Liver (tissue), 9 donors: ENCODE data around the gene TEX2. TPM values are rescaled to one million over a fixed set of nuclear protein-coding genes. Genes with fewer than 3 reads are reported as not detected.

ENCODE experiments used
- DNase-seq: peaks from one replicate; pipeline ENCODE4 v3.0.0-alpha.2; 2017; ENCODE audit warnings: low spot score
- H3K27ac ChIP-seq, 2 donors: one replicate each; pipeline ENCODE4 v1.7.0; 2013; ENCODE audit warnings: inconsistent platforms in 2 of 2, low read length in 2 of 2, control low read depth in 1 of 2, low read depth in 1 of 2, mild to moderate bottlenecking in 1 of 2
- H3K27me3 ChIP-seq, 4 donors: one replicate each; pipeline versions ENCODE4 v1.6.1 to v1.7.0; 2013; ENCODE audit warnings: low read length in 3 of 4, inconsistent platforms in 1 of 4, mild to moderate bottlenecking in 1 of 4, moderate library complexity in 1 of 4; ENCODE audit not compliant: control insufficient read depth in 4 of 4, insufficient read depth in 4 of 4
- H3K36me3 ChIP-seq, 4 donors: one replicate each; pipeline versions ENCODE4 v1.6.1 to v1.7.0; 2013; ENCODE audit warnings: low read length in 3 of 4, mild to moderate bottlenecking in 3 of 4, low read depth in 1 of 4, moderate library complexity in 1 of 4; ENCODE audit not compliant: control insufficient read depth in 4 of 4, insufficient read depth in 3 of 4
- H3K4me1 ChIP-seq, 4 donors: one replicate each; pipeline versions ENCODE4 v1.6.1 to v1.7.0; 2013; ENCODE audit warnings: low read length in 3 of 4, mild to moderate bottlenecking in 3 of 4, moderate library complexity in 1 of 4; ENCODE audit not compliant: control insufficient read depth in 4 of 4, insufficient read depth in 4 of 4
- H3K4me3 ChIP-seq, 3 donors: one replicate each; pipeline versions ENCODE4 v1.6.1 to v1.7.0; 2013; ENCODE audit warnings: low read length in 3 of 3, control low read depth in 1 of 3, low read depth in 1 of 3, mild to moderate bottlenecking in 1 of 3
- H3K9ac ChIP-seq, 2 donors: one replicate each; pipeline ENCODE4 v1.7.0; 2013; ENCODE audit warnings: low read length in 2 of 2, mild to moderate bottlenecking in 2 of 2, moderate library complexity in 2 of 2, control low read depth in 1 of 2, low read depth in 1 of 2
- H3K9me3 ChIP-seq, 4 donors: one replicate each; pipeline versions ENCODE4 v1.6.1 to v1.7.0; 2013; ENCODE audit warnings: low read length in 3 of 4; ENCODE audit not compliant: control insufficient read depth in 4 of 4
- EGR1 ChIP-seq, 2 donors: IDR thresholded peaks; 2 replicates each; pipeline ENCODE4 v1.6.1; 2016 to 2018; ENCODE audit warnings: antibody characterized with exemption in 2 of 2, low read depth in 2 of 2
- FOXA1 ChIP-seq: IDR thresholded peaks from 2 replicates; pipeline ENCODE4 v1.6.1; 2016; ENCODE audit warnings: antibody characterized with exemption
- FOXA2 ChIP-seq: IDR thresholded peaks from 2 replicates; pipeline ENCODE4 v1.6.1; 2016; ENCODE audit warnings: antibody characterized with exemption
- GABPA ChIP-seq, 2 donors: IDR thresholded peaks in 1 of 2; conservative IDR thresholded peaks in 1 of 2; 2 replicates each; pipeline ENCODE4 v1.6.1; 2016; ENCODE audit warnings: antibody characterized with exemption in 2 of 2, mild to moderate bottlenecking in 1 of 2, moderate library complexity in 1 of 2
- HNF4A ChIP-seq, 2 donors: conservative IDR thresholded peaks; 2 replicates each; pipeline ENCODE4 v1.6.1; 2016; ENCODE audit warnings: antibody characterized with exemption in 2 of 2, mild to moderate bottlenecking in 2 of 2
- HNF4G ChIP-seq: IDR thresholded peaks from 2 replicates; pipeline ENCODE4 v1.6.1; 2016; ENCODE audit warnings: antibody characterized with exemption
- JUND ChIP-seq, 2 donors: IDR thresholded peaks; 2 replicates each; pipeline ENCODE4 v1.6.1; 2016; ENCODE audit warnings: antibody characterized with exemption in 2 of 2
- NR2F2 ChIP-seq: IDR thresholded peaks from 2 replicates; pipeline ENCODE4 v1.6.1; 2016; ENCODE audit warnings: antibody characterized with exemption
- RAD21 ChIP-seq, 2 donors: IDR thresholded peaks; 2 replicates each; pipeline ENCODE4 v1.6.1; 2016; ENCODE audit warnings: antibody characterized with exemption in 2 of 2, mild to moderate bottlenecking in 2 of 2
- RXRA ChIP-seq, 2 donors: IDR thresholded peaks; 2 replicates each; pipeline ENCODE4 v1.6.1; 2017 to 2018; ENCODE audit warnings: antibody characterized with exemption in 2 of 2, mild to moderate bottlenecking in 1 of 2
- SP1 ChIP-seq: IDR thresholded peaks from 2 replicates; pipeline ENCODE4 v1.6.1; 2018; ENCODE audit warnings: antibody characterized with exemption, mild to moderate bottlenecking
- TAF1 ChIP-seq: conservative IDR thresholded peaks from 2 replicates; pipeline ENCODE4 v1.6.1; 2016; ENCODE audit warnings: antibody characterized with exemption, mild to moderate bottlenecking
- YY1 ChIP-seq: IDR thresholded peaks from 2 replicates; pipeline ENCODE4 v1.6.1; 2016; ENCODE audit warnings: antibody characterized with exemption, mild to moderate bottlenecking
- WGBS: extraction: QIAGEN DNeasy Blood & Tissue Kit; methylation state at CpG from one replicate; pipeline ENCODE4 v1.1.7; 2013; 5-methylcytosine and 5-hydroxymethylcytosine counted together
- polyA plus RNA-seq, 2 donors: library from polyadenylated mRNA; stranded (reverse) in 1 of 2; unstranded in 1 of 2; fragments of 200-250 nt in 1 of 2; fragments of >200 nt in 1 of 2; fragmentation: Nextera tagmentation in 1 of 2; extraction: Ambion mirVana in 1 of 2; gene quantifications; one replicate each; pipeline versions ENCODE4 v1.2.1 to v1.2.3, GENCODE V29; 2013 to 2015
- total RNA-seq, 2 donors: library from RNA; depleted of rRNA; stranded (reverse); fragments of >200 nt; gene quantifications; one replicate each; pipeline ENCODE4 v1.2.3, GENCODE V29; 2014
- TF ChIP-seq, protein P1 (sequence below): fragments of 150-350 bp; IDR thresholded peaks from 2 replicates; pipeline ENCODE4 v1.5.1; 2017; ENCODE audit warnings: improper control_type of control experiment, low read depth, low read length; ENCODE audit not compliant: missing input control
- TF ChIP-seq, protein P2 (sequence below): IDR thresholded peaks from 2 replicates; pipeline ENCODE4 v1.6.1; 2016; ENCODE audit warnings: antibody characterized with exemption
- TF ChIP-seq, protein P3 (sequence below): IDR thresholded peaks from 2 replicates; pipeline ENCODE4 v1.6.1; 2016; ENCODE audit warnings: antibody characterized with exemption
- TF ChIP-seq, protein P4 (sequence below): IDR thresholded peaks from 2 replicates; pipeline ENCODE4 v1.6.1; 2016; ENCODE audit warnings: antibody characterized with exemption
- donor health status: healthy.
- donor health status: healthy.
- donor health status: healthy.
- donor health status: healthy.
- donor health status: healthy.

The TEX2 gene
- total and polyA plus RNA-seq, 4 donors = 15.9 to 39.8 (median 28.2) TPM

DNA sequence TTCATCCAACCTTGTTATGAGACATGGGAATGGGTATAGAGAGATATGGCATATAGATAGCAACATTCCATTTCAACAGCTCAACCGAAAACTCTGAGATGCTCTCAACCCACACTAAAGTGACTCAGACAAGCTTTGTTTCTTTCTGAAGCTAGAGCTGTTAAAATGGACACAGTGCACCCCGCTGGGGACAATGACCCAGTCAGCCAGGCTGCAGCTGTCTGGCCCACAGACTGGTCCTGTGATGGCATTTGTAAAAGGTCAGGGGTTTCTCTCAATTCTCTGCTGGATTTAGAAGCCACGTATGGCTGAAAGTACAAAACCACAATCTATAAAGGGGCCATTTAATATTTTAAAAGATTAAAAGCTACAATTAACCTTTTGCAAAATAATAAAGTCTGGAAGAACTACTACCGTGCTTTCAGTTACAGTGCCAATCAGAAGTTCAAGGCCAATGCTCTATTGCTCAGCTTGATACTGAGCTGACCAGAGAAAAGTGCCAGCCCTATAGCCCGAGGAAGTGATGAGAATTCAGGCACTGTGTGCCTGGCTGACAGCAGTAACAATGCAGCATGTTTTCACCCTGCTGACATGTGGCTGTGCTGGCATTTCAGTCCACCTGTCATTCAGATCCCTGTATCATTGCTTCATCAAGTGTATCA lies 60.2 kb downstream of the TEX2 start (continued):
- peak; percentile 53 for TF ChIP-seq YY1
- TF ChIP-seq TAF1 = no peak
- peak; percentile 87 to 96 for TF ChIP-seq RXRA (IDR thresholded peaks at IDR 0.05)
- TF ChIP-seq GABPA (IDR thresholded peaks at IDR 0.05 in 1 of 2, conservative IDR thresholded peaks at IDR 0.05 in 1 of 2) = no peak
- no peak for TF ChIP-seq JUND (IDR thresholded peaks at IDR 0.05)
- TF ChIP-seq SP1 = peak; percentile 21
- TF ChIP-seq HNF4G = no peak
- TF ChIP-seq FOXA2 = no peak
- no peak for TF ChIP-seq EGR1 (IDR thresholded peaks at IDR 0.05; ENCODE audit: low read depth in 2 of 2)

DNA sequence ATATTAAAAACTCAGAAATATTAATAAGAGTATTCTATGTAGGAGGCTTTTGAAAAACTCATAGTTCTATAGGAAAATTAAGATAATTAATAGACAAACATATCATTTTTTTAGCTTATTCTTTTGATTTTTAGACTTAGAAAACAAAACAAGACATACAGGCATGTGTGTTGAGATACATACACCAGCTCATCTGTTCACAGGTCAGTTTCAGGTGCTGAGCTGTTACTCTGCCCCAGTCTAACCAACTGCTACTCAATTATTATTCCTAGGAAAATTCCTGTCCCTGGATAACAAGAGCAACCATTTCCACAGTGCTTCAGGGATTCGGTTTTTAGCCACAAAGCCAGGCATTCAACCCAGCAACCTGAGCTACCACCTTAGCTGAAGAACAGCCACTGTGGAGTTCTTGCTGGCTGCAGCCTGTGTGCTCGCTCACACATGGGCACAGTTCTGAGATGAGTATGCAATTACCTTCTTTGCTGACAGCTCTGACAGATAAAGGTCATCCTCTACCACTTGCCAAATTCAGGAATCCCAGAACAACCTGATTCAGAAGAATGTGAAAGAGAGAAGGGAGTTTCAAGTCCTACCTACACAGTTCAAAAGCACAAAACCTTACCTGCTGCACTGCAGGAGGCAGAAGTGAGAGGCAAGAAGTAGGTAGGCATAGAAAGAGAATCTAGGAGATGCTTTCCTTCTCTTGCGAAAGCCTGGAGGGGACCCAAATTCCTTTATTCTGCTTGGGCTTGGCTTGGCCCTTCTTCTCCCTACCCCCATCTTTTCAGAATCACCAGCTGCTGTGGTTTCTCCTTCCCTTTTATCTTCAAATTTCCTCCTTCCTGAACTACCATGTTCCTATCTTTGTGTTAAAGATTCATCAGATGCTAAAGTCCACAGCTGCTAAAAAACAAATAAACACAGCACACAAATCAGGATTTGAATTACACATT lies 62.7 kb downstream of the TEX2 start:
- H3K36me3 ChIP-seq = no peaks in the 10 kb centered on the region
- H3K27me3 ChIP-seq = no peaks in the 10 kb centered on the region
- H3K4me3 ChIP-seq = no peak overlapping the region
- H3K9ac ChIP-seq = no peak overlapping the region
- WGBS = 40% methylated on average over 3 of the region's 3 CpGs
- H3K9me3 ChIP-seq = no peaks in the 10 kb centered on the region
- peak overlapping the region; percentile 14 to 60 for H3K27ac ChIP-seq
- peaks cover 13 to 43% (median 39%) of the 10 kb centered on the region in 4 donors for H3K4me1 ChIP-seq
- DNase-seq = no peak
- peak; percentile 58 to 78 for TF ChIP-seq HNF4A (conservative IDR thresholded peaks at IDR 0.05)
- TF ChIP-seq SP1 = peak; percentile 57
- no peak for TF ChIP-seq FOXA2
- TF ChIP-seq RXRA (IDR thresholded peaks at IDR 0.05) = peak in 1 of 2 donors; percentile 14
- TF ChIP-seq GABPA (IDR thresholded peaks at IDR 0.05 in 1 of 2, conservative IDR thresholded peaks at IDR 0.05 in 1 of 2) = no peak
- TF ChIP-seq HNF4G = peak; percentile 34
- peak in 1 of 2 donors; percentile 14 for TF ChIP-seq RAD21 (IDR thresholded peaks at IDR 0.05)
- TF ChIP-seq JUND (IDR thresholded peaks at IDR 0.05) = no peak

DNA sequence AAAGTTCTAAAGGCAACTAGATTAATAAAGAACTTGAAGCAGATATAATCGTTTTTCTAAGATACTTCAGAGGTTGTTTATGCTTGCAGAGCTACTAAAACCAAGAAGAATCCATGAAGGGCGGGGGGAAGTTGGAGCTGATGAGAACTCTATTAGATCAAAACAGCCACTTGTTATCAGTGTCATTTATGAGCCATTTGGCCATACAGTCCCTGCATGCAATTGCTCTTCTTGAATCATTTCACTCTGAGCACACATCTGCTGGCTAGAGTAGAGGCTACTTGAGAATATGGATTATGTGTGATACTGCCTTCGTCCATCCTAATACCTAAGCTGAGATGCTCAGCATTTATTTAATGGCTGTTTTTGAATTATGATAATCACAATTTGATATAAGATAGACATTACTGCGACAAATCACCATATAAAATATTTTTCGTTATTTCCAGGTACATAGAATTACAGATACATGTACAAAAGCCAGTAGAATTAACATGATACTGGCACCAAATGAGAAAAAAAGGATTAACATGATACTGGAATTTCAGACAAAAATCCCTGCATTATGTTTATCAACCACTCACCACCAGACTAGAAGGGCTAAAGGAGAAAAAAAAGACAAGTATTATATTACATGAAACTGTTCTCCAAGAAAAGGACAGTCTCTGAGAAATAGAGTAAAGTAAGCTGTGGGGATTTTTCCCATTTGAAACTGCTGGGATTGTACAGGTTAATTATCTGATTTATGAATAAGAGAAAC lies 64.5 kb downstream of the TEX2 start:
- no peaks in the 10 kb centered on the region for H3K9me3 ChIP-seq
- H3K27ac ChIP-seq = no peak overlapping the region
- TF ChIP-seq YY1 = no peak
- no peak for TF ChIP-seq GABPA (IDR thresholded peaks at IDR 0.05 in 1 of 2, conservative IDR thresholded peaks at IDR 0.05 in 1 of 2)
- no peak for TF ChIP-seq JUND (IDR thresholded peaks at IDR 0.05)
- TF ChIP-seq, protein P1, sequence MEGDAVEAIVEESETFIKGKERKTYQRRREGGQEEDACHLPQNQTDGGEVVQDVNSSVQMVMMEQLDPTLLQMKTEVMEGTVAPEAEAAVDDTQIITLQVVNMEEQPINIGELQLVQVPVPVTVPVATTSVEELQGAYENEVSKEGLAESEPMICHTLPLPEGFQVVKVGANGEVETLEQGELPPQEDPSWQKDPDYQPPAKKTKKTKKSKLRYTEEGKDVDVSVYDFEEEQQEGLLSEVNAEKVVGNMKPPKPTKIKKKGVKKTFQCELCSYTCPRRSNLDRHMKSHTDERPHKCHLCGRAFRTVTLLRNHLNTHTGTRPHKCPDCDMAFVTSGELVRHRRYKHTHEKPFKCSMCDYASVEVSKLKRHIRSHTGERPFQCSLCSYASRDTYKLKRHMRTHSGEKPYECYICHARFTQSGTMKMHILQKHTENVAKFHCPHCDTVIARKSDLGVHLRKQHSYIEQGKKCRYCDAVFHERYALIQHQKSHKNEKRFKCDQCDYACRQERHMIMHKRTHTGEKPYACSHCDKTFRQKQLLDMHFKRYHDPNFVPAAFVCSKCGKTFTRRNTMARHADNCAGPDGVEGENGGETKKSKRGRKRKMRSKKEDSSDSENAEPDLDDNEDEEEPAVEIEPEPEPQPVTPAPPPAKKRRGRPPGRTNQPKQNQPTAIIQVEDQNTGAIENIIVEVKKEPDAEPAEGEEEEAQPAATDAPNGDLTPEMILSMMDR = no peak
- no peak for TF ChIP-seq SP1
- TF ChIP-seq, protein P2, sequence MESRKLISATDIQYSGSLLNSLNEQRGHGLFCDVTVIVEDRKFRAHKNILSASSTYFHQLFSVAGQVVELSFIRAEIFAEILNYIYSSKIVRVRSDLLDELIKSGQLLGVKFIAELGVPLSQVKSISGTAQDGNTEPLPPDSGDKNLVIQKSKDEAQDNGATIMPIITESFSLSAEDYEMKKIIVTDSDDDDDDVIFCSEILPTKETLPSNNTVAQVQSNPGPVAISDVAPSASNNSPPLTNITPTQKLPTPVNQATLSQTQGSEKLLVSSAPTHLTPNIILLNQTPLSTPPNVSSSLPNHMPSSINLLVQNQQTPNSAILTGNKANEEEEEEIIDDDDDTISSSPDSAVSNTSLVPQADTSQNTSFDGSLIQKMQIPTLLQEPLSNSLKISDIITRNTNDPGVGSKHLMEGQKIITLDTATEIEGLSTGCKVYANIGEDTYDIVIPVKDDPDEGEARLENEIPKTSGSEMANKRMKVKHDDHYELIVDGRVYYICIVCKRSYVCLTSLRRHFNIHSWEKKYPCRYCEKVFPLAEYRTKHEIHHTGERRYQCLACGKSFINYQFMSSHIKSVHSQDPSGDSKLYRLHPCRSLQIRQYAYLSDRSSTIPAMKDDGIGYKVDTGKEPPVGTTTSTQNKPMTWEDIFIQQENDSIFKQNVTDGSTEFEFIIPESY = no peak
- TF ChIP-seq, protein P3, sequence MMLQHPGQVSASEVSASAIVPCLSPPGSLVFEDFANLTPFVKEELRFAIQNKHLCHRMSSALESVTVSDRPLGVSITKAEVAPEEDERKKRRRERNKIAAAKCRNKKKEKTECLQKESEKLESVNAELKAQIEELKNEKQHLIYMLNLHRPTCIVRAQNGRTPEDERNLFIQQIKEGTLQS = no peak
- no peak for TF ChIP-seq EGR1 (IDR thresholded peaks at IDR 0.05; ENCODE audit: low read depth in 2 of 2)
- TF ChIP-seq FOXA2 = no peak
- TF ChIP-seq NR2F2 = no peak
- TF ChIP-seq FOXA1 = no peak
- TF ChIP-seq, protein P4, sequence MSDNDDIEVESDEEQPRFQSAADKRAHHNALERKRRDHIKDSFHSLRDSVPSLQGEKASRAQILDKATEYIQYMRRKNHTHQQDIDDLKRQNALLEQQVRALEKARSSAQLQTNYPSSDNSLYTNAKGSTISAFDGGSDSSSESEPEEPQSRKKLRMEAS = no peak
- TF ChIP-seq HNF4A (conservative IDR thresholded peaks at IDR 0.05) = no peak
- TF ChIP-seq TAF1 = no peak
- no peak for TF ChIP-seq RAD21 (IDR thresholded peaks at IDR 0.05)
- H3K27me3 ChIP-seq = no peaks in the 10 kb centered on the region
- peaks cover 0 to 3% (median under 1%) of the 10 kb centered on the region in 4 donors for H3K36me3 ChIP-seq
- H3K4me1 ChIP-seq = peaks cover 13 to 39% (median 38%) of the 10 kb centered on the region in 4 donors
- DNase-seq = no peak
- H3K4me3 ChIP-seq = no peak overlapping the region
- WGBS = 94% methylated on average over 5 of the region's 5 CpGs
- H3K9ac ChIP-seq = no peak overlapping the region
